RKO (cell line): ENCODE results near the gene LPP.

Source experiments
- DNase-seq: peaks from one replicate; pipeline ENCODE4 v3.0.0-alpha.2; 2016; ENCODE audit warnings: low spot score

The LPP gene

DNA sequence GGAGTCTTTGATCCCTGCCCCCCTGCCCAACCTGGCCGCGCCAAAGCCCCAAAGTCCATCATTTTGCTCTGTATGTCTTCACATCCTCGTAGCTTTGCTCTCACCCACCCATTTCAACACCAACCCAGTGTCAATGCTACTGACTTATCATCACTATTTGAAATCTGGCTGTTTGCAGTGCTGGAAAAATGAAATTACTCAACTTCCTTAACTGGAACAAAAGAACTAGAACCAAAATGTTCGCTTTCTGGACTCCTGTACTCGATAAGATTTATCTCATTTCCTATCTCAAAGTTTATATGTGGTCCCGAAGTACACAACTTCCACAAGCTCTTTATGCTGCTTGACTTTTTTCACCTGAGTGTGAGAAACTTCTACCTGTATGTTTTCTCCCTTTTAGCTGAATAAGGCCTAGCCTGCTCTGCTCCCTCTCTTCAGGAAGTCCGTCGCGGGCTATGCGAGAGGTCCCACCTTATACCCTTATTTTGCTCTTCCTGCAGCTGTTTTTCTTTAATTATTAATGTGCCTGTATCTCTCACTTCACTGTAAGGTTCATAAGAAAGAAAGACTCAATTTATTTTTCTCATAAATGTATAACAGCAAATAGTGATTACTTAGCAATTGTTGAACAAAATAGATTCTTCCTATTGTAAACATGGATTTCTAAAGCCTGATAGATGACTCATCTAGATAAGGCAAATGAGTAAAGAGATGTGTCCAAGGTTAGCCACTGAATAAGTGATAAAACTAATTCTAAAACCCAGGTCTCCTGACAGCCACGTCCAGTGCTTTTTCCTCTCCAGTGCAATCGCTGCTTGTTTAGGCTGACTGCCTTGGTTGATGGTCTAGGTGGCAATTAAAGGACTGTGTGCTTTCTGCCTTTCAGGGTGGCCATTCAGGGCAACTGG is 553.7 kb downstream of the LPP start:
- no peak for DNase-seq

DNA sequence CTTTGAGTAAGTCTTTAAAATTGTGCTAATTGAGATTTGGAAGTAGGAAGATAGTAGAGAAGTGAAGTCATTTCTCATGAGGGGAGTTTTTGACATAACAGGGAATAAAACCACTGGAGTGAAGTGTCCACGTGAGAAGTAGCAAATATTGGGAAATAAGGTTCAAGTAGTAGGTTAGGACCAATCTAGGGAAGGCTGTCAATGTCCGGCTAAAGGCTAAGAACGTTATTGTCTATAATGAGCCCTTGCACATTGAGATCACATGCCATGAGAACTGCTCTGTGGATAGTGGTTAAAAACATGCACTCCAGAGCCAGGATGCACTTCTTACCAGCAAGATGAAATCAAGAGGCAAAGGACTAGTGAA is 557.9 kb downstream of the LPP start:
- DNase-seq, result no peak

DNA sequence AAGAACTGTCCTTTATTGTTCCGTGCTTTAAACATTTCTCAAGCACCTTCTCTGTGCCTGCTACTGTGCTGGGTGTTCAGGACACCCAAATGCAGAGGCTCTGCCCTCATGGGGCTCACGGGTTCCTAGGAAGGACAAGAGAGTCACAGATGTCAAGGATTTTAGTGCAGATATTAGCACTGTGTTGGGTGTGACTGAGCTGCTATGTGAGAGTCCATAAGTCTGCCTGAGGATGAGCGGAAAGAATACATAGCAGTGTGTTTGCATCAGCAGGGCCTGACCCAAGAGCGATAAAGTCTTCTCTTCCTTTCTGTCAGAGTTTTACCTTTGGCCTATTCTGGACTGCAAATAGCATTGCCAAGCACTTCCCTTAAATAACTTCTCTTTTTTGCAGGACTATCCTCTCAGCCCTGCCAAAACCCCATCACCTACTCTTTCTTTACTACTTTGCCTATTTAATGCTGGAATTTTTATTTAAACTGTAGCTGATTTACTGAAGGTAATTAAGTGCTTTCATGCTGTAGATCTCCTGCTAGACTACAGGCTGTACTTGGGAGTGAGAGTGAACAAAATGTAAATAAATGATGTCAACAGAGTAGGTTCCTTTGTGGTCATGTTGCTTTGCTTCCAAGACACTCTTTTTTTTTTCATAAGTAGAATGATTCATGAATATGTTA is 558.4 kb downstream of the LPP start:
- DNase-seq, result no peak

DNA sequence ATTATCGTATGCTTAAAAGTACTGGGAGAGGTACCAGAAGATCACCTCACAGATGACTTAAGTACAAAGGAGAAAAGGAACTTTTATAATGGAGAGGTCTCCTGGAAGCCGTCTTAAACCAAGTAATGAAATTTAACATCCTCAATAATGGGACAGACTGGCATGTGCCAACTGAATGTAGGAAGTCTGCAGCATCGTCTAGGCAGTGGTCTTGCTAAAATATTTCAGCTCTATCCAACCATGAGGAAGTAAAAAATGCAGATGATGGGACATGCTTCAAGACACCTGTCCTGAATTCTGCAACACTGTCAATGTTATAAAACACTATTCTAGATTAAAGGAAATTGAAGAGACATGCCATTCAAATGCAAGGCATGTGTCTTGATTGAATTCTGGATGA is 559.0 kb downstream of the LPP start:
- no peak for DNase-seq

DNA sequence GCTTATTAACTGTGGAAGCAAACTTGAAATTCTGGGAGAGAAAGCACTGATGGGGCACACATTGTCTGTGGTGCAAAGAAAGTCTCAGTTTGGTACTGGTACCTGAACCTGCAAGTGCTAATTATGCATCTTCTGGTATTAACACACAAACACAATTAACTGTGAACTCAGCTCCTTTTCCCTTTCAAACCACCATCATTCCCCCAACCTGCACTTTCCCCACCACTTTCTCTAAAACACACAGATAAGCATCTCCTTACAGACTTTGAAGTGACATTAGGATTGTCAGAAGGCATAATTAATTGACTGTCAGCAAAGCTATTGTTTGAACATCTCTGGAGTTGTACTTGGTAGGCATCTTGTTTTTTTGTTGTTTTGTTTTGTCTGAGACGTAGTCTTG is 565.6 kb downstream of the LPP start:
- DNase-seq, result no peak

DNA sequence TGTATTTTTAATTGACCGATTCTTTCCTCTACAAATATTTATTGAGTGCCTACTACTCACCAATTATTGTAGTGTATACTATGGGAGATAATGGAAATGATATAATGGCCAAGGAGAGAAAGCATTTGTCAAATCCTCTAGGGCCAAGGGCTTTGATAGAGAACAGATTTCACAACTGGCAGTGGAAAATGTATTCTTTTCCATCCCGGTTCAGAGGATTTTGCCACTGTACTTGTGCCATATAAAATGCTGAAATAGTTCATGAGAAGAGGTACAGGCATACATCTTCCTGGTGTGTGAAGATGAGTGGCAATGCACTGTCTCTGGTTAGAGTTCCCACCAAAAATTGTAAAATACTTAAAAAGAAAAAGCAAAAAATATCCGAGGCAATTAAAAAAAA is 566.3 kb downstream of the LPP start:
- DNase-seq, result no peak

DNA sequence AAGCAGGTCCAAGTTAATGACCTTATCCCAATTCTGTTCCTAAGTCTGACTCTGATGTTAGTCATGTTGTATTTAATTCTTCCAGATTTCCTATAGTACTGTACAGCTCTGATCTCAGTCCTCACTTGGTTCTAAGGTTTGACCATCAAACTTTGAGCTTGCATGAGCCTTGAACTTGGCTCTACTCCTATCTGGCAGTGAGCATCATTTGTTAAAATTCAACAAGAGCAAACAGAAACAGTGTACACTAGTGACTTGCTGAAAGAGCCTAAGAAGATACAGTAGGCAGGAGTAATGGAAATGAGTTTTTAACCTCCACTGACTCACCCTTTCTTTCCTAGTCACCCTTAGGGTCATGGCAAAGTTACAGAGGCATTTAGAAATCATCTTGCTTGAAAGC is 566.7 kb downstream of the LPP start:
- DNase-seq, result peak; percentile 30

DNA sequence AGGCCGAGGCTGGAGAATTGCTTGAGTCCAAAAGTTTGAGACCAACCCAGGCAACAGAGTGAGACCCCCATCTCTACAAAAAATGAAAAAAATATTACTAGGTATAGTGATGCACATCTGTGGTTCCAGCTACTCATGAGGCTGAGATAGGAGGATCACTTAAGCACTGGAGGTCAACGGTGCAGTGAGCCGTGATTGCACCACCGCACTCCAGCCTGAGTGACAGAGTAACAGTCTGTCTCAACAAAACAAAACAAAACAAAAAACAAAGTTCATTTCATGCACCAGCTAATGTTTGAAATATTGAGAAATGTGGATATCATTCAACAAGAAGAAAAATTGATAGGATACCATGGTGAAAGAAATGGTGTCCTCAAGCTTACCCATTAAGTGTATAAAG is 567.4 kb downstream of the LPP start:
- no peak for DNase-seq

DNA sequence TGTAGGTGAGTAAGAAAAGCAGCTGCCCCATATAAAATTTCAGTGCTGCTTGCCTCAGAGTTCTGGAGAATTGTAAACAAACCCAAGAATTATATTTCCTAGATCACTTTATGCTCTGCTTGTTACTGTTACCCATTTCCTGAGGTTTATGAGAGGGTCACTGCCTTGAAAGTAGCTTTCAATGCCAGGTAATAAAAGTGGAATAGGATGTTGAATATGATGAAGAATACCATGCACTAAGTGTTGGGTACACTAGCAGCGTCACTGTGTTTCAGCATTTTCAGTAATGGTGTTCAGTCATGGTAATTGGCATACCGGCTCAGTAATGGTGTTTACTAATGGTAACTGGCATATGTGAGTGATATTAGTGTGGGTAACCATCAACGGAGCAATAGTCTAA is 568.0 kb downstream of the LPP start:
- no peak for DNase-seq

DNA sequence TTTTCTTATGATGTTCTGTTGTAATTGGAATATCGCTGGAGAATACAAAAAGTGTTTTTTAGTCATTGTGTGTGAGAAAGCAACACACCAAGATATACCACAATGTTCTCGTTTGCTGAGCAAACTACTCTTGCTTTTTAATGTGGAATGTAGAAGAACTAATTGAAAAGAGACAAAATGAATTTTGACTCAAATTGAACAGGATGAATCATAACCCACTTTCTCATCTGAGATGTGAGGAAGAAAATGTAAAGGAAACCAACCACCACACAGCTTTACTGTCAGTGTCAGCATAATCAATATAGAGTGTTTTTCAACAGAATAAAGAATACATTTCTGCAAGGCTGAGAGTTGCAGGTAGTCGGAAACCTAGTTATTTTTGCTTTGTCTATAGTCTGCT is 569.0 kb downstream of the LPP start:
- no peak for DNase-seq

DNA sequence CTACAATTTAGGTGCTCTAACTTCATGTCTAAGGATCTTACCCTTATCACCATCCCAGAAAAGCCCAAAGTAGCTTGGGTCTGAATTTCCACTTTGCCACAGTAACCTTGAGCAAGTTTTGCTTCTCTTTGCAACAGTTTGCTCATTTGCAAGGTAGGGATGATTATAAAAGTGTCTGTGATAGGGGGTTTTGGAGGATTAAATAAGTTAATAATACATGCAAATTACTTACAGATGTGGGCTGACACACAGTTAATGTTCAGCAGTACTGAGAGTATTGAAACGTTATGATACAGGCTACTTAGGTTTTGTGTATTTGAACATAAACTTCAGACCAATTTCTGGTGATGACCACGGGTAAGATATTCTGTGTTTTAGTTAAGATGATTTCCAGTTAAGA is 573.1 kb downstream of the LPP start:
- no peak for DNase-seq

DNA sequence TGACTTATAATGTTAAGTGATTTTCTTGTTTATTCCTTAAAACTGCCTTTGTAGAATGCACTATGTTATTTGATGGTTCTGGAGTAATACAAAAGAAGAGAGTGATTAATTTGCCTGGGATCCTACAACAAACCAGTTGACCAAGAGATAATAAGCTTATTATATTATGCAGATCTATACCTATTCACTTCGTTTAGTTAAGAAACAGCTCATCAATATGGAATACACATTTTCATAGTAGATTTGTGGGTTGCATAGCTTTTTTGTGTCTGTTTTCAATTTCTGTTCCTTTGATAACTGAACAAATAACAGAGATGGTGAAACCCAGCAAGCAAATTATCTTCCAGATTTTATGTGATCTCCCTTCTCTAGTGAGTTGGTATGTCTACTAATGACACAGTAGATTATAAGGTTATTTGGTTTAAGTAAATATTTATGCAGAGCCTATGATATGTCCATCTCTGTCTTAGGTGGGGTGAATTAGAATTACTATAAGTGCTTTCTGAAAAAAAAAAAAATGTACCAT is 574.5 kb downstream of the LPP start:
- DNase-seq, result no peak

DNA sequence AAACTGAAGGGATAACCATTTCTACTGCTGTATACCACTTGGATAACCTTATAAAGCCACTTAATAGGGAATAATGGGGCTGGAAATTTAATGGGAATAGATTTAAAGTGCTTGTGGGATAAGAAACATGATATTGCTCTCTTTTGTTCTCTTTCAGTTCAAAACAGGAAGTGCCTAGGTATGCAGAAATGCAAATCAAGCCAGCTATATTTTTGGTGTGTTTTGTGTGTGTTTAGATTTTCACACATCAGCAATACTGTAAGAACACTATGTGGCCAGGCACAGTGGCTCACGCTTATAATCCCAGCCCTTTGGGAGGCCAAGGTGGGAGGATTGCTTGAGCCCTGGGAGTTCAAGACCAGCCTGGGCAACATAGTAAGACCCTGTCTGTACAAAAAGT is 575.5 kb downstream of the LPP start:
- no peak for DNase-seq

DNA sequence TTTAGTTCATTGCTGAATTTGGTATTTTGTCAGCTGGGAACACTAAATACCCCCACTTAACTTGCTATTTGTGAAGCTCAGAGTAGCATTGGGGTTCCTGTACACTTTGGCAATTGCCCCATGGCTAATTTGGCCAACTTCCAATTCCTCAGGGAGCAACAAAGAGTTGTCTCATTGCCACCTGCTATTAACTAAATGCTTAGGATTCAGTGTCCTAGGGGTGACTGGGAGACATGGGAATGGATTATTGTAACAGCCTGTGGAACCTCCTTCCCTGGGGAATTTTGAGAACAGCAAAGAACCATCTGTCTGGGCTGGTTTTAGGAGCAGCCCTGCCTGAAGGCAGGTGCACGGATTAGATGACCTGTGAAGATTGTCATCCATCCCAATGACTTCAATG is 580.4 kb downstream of the LPP start:
- DNase-seq, result no peak

DNA sequence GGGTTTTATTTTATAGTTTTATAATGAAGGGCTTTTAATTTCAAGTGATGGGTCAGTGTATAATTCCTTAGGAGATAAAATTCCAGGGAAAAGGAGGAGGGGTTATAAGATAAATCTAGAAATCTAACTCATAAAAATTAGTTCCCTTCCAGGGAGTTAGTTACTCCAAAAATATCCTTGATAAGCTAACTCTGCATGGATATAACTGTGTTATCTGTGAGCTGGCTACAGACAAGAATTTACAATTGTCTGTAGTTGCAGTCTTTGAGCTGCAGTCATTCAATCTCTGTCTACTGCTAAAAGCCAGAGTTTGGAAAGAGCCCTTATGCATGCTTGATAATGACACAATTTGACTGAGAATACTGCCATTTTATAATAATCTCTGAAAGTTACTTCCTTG is 585.6 kb downstream of the LPP start:
- no peak for DNase-seq

DNA sequence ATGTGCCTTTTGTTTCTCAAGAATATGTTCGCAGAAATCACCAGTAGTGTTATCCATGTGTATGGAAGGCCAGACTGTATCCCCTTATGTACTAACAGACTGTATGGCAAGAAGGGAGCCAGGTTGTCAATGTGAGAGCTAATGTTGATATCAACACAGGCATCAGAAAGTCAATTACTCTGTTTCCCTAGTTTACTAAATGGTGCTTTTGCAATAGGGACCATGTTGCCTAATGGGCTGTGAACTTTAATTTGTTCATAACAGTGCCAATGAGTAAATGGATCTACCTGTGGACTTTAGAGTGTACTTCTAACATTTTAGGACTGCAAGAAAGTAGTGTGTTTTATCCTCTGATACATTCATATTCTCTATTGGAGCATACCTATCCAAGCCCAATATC is 586.1 kb downstream of the LPP start:
- no peak for DNase-seq

DNA sequence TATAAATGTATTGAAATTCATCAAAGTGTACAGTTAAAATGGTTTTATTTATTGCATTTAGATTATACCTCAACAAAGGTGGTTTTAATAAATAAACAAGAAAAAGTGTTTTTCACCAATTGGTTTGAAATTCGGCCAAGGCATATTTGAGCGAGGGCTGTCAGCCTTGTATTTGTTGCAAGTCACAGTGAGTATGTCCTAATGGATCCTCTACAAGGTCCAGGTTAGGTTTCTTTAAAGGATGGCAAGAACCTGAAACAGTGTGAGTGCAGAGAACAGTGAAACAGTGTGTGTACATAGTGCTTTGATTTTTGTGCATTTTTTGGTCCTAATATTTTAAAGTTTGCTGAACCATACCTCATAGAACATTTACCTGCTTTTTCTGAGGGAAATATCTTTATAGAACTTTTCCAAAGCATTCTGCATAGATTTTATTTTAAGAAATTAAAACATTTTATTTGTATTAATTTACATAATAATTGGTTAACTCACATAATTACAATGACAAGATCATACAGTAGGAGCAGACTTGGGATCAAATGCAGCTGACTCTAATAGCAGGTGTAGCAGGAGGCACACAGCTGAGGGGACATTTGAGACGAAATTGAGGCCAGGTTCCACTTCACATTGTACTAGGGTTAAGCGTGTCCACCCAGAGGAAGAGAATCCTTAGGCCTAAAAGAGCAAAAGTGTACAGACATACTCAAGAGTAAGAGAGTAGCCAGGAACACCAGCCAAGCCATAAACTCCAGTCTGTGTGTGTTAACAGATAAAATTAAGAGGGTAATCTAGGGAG is 589.0 kb downstream of the LPP start:
- DNase-seq, result no peak

DNA sequence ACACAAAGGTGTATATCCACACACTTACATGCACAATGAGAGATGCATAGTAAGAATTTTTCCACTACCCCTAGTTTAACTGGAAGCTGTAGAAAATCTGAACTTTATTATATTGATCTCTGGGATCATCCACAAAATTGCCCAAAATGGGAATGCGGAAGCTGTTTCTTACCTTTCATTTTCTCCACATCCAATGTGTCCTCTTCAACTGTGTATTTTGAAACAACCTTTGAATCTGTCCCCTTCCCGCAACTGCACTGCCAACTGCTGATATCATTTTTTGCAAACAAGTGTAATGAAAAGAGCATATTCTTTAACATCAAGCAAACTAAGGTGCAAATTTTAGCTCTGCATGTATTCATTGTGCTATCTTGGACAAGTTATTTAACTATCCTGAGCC is 590.2 kb downstream of the LPP start:
- no peak for DNase-seq

DNA sequence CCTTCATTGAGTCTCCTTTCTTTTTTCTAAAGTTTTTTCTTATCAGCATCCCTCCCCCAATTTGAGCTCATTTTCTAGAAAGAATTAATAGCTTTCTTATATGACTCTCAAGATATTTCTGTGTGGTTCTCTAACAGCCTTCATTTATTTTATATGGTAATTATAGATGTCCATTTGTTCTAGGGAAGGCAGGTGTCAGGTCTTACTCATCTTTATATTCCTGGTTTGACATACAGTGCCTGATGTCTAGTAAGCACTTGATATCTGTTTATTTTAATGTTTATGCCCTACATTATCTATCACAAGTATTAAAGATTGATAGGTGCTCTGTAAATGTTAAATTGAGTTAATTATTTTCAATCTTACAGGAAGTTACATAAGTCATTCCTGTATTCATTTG is 591.1 kb downstream of the LPP start:
- DNase-seq, result no peak

DNA sequence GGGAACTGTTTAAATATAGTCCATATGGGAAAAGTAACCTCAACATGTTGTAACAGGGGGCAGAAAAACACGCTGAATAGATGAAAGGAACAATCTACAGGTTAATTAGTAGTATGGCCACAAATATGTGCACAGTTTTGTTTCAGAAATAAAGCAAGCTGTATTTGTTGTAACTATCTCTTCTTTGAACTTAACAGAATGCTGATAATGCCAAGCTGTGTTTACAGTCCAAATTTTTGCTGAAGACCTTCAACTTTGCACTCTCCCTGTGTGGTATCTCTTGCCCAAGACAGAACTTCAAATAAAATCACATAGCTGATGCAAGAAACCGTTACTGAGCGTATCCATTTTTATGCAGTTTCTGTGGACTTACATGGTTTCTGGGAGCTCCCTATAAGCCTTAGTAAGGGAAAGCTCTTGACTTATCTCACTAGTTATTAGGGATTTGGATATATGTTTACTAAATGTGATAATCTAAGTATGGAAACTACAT is 592.4 kb downstream of the LPP start:
- no peak for DNase-seq

DNA sequence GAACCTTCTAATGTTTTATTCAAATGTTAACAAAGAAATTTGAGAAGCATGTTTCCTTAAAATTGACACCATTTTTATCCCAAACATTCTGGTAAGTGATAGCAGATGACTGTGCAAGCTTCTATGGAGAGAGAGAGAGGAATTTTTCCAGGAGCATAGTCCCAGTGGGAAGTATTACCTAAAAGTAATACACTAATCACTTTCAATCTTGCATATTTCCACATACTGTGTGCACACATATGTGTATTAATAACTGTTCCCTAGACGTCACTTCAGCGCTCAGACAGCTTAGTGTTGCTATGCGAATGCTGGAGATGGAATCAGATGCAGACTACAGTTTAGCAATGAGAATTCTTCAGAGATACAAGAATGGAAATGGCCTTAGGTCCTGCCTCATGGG is 593.5 kb downstream of the LPP start:
- no peak for DNase-seq

DNA sequence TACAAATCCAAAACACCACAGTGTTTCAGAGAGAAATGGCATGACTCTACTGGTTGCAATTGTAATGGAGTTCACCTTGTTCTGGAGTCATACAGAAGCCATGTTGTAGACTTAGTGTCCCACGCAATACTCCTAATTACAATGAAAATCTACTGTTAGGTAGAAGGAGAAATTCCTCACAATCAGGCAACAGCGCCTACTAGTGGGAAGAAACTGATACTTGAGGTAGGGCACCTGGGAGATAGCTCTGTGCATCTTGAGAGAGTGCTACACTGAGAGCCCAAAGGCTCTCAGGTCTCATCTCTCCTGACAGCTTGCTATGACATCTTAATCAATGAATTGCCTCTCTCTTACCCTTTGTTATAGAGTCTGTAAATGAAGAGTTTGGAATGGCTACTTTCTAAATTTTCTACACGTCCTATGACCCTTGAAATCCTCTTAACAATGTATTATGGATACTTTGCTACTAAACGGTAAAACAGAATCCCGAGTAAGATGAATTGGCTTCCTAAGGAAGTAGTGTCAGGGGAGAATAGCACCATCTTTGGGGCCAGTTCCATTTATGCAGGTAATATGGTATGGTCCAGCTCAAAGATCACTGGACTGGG is 595.2 kb downstream of the LPP start:
- DNase-seq, result no peak
